Nucleus accumbens (tissue), 56 donors: ENCODE measurements around the gene GAA.
"Not testable (repeated sequence)": the region's sequence is repeated elsewhere in the genome, so short reads cannot be mapped to it uniquely, and the experiment has no call there.

Experiments used
- DNase-seq, 56 donors: peaks; one replicate each; lab custom pipeline; 2025; lab: John Stamatoyannopoulos, UW

Gene GAA

GRCh38 chr17:80138856-80139426 is 37.6 kb downstream of the GAA start:
- no peak for DNase-seq

GRCh38 chr17:80141463-80142165 is 40.2 kb downstream of the GAA start:
- DNase-seq = no peak

GRCh38 chr17:80142929-80143328 is 41.5 kb downstream of the GAA start:
- no peak for DNase-seq

GRCh38 chr17:80145076-80146075 is 44.0 kb downstream of the GAA start:
- no peak for DNase-seq

GRCh38 chr17:80146121-80147034 is 45.0 kb downstream of the GAA start:
- DNase-seq = peak in 14 of 56 donors; percentile 18 to 68 (median 49)

GRCh38 chr17:80147035-80147822 is 45.8 kb downstream of the GAA start, which contains the start of gene EIF4A3:
Gene EIF4A3, minus strand, starts transcription at chr17:80147128. Its CDS starts 167 bp downstream, at chr17:80146961.
- DNase-seq = peak; percentile 45 to 99 (median 95)

- DNase-seq = peak in 6 of 56 donors; percentile 4 to 36 (median 12)
These were observed 50.0 kb downstream of the GAA start for GRCh38 chr17:80151333-80151732.

GRCh38 chr17:80152081-80152702 is 50.8 kb downstream of the GAA start:
- no peak for DNase-seq

- no peak for DNase-seq
These were observed 51.6 kb downstream of the GAA start for GRCh38 chr17:80153004-80153403.

GRCh38 chr17:80154166-80154565 is 52.8 kb downstream of the GAA start:
- DNase-seq = no peak

- DNase-seq = not testable (repeated sequence)
These were observed 54.2 kb downstream of the GAA start for GRCh38 chr17:80155600-80155999.

GRCh38 chr17:80158846-80159245 is 57.5 kb downstream of the GAA start:
- no peak for DNase-seq

GRCh38 chr17:80160536-80160935 is 59.2 kb downstream of the GAA start:
- no peak for DNase-seq

GRCh38 chr17:80163336-80163735 is 62.0 kb downstream of the GAA start:
- DNase-seq = no peak

- DNase-seq = peak in 8 of 56 donors; percentile 5 to 48 (median 11)
These were observed 62.8 kb downstream of the GAA start for GRCh38 chr17:80164185-80164584.

GRCh38 chr17:80166446-80166845 is 65.1 kb downstream of the GAA start:
- no peak for DNase-seq

GRCh38 chr17:80168371-80168770 is 67.0 kb downstream of the GAA start:
- peak in 2 of 56 donors; percentile 8 to 10 for DNase-seq

- DNase-seq = no peak
These were observed 67.7 kb downstream of the GAA start for GRCh38 chr17:80169107-80169506.
